Amniotic stem cell (primary cell): ENCODE data around the gene HPCA.
"Not testable (repeated sequence)": the region's sequence is repeated elsewhere in the genome, so short reads cannot be mapped to it uniquely, and the experiment has no call there.

Source experiments
- DNase-seq: peaks from one replicate; lab custom pipeline; 2025; lab: John Stamatoyannopoulos, UW

The HPCA gene

GRCh38 chr1:32902535-32902920 lies 16.2 kb downstream of the HPCA start:
- no peak for DNase-seq

DNA sequence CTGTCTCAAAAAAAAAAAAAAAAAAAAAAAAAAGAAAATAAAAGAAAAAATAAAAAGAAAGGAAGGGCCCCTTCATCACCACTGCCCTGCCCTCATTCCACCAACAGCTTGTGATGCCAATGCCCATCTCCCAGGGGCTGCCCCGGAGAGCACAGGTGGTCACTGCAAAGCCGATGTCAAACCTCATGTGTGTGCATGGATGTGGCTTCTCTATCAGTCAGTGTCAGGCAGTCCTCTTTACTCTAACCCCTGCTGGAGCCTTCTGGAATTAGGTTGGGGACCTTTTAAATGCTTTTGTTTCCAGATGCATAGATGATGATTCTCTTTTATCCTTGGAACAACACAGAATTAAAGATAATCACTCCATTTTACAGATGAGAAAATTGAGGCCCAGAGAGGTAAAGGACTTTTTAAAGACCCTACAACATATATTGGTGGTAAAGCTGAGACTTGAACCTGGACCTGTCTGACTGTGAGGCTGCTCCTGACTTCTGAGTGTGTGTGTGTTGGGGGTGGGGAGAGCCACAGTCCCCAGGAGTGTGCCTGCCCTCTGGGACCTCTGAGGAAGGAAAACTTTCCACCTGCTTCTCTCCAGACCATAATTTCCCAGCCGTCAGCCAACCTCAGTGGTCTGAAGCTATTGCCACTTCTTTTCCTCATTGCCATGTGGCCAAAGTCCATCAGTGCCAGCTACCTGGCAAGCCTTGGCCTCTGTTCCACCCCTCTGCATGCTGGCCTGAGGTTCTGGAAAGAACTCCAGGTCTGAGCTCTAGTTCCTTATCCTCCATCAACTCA lies 17.9 kb downstream of the HPCA start:
- DNase-seq, result no peak

DNA sequence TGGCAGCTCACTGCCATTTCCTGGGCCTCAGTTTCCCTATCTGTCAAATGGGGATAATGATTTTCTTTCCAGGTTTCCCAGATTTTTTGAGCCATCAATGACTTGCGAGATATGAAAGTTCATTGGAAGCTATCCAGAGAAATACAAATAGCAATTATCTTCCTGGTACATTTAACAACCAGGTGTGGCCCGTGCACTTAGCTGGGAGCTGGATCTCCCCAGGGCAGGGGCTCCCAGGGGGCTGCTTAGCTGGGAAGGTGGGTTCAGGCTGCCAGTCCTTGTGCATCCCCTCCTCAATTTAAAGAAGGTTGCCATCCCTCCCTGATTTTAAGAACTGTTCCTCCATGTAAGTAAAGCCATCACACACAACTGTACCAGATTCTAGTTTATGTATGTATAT lies 18.5 kb downstream of the HPCA start:
- DNase-seq, result no peak

- DNase-seq, result not testable (repeated sequence)
These were observed 19.3 kb downstream of the HPCA start for GRCh38 chr1:32905588-32905987.

DNA sequence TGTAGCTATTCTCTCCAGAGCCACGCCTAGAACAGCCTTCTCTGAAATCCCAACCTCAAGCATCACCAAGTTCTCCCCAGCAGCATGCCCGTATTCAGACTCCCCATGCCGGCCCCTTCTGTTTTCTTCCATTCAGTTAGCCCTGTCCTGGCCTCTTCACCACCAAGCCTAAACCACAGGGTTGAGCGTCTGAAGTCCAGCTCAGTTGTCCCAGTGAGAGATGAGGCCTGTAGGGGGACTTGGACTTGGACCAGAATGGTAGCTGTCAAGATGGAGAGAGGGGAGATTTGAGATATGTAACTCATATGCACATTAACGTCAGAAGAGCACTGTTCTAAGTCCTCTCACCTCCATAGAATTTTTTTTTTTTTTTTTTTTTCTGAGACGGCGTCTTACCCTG lies 20.4 kb downstream of the HPCA start:
- DNase-seq, result no peak

GRCh38 chr1:32907435-32907834 lies 21.1 kb downstream of the HPCA start:
- no peak for DNase-seq

DNA sequence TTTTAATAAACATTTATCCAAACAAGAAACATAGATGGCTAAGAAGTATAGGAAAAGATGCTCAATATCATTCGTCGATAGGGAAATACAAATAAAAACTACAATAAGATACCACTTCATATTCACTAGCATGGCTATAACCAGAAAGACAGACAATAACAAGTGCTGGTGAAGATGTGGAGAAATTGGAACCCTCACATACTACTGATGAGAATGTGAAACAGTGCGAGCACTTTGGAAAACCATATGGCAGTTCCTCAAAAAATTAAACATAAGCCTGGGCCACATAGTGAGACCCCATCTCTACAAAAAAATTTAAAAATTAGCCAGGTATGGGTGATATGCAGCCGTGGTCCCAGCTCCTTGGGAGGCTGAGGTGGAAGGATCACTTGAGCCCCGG lies 24.0 kb downstream of the HPCA start:
- no peak for DNase-seq

DNA sequence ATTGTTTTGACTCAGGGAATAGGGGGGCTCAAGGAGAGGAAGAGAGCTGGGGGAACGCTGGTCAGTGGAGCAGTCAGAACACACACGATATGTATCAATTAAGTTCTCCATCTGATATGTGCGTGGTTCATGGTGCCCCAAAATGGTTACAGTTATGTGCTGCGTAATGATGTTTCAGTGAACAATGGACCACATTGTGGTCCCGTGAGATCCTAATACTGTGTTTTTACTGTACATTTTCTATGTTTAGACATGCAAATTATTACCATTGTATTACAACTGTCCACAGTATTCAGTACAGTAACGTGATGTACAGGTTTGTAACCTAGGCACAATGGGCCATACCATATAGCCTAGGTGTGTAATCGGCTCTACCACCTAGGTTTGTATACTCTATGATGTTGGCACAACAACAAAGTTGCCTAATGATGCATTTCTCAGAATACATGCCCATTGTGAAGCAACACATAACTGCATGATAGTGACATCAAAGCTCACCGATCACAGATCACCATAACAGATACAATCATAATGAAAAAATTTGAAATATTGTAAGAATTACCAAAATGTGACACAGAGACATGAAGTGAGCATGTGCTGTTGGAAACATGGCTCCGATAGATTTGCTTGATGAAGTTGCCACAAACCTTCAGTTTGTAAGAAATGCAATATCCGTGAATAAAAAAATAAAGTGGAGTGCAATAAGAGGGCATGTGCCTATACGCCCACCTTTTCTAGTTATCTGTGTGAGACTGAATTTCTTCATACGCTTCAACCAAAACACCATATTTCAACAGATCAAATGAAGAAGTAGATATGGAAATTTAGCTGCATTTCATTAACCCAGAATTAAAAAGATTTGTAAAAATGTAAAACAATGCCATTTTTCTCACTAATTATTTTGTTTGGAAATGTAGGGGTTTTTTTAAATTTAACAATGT lies 29.7 kb downstream of the HPCA start:
- no peak for DNase-seq

DNA sequence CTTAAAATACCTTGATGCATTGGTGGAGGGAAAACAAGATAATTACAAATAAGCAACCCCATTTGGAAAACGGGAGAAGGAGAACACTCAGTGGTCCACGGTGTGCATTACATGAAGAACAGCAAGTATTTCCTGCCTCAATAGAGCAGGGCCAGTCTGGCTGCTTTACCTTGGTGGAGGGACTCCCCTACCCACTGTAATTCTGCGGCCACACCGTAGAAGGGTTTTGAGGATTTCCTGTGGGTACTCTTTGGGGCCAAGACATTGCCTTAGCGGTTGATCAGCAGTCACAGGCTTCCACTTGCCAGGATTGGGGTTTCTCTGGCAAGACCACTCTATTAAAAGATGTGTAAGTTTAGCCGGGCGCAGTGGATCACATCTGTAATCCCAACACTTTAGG lies 31.2 kb downstream of the HPCA start:
- DNase-seq, result no peak

DNA sequence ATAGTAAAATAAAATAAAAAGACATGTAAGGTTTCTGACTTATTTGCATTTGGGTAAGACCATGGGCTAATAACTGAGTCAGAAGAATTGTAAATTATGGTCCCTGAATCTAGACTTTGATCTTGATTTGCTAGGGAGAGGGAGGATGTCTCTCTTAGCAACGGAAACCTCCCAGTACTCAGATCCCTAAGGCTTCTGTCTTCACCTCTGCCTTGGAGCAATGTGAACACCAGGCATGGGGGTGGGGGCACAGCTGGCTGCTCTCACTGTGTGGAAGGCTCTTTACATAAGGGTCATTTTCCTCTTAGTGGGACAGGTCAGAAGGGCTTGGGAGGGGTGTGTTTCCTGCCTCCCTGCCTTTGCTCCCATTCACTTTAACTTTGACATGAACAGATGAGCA lies 31.9 kb downstream of the HPCA start:
- DNase-seq, result no peak

- no peak for DNase-seq
These were observed 33.8 kb downstream of the HPCA start for GRCh38 chr1:32919811-32920733.

DNA sequence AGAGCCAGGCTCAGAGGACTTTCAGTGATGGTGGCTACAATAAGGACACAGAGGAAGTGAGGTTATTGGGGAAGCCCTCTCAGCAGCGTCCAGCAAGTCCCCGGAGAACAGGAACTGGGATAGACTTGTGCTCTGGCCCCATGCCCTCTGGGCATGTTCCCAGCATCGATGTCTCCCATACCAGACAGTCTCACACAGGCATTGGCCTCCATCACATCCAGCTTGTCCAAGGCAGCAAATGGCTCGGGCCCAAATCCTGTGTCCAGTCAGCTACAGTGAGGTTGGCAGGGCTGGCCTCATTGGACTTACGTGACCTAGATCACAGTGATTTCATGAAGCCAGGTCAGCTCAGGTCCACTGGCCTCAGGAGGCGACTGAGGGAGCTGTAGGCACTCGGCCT lies 34.5 kb downstream of the HPCA start:
- DNase-seq, result no peak

DNA sequence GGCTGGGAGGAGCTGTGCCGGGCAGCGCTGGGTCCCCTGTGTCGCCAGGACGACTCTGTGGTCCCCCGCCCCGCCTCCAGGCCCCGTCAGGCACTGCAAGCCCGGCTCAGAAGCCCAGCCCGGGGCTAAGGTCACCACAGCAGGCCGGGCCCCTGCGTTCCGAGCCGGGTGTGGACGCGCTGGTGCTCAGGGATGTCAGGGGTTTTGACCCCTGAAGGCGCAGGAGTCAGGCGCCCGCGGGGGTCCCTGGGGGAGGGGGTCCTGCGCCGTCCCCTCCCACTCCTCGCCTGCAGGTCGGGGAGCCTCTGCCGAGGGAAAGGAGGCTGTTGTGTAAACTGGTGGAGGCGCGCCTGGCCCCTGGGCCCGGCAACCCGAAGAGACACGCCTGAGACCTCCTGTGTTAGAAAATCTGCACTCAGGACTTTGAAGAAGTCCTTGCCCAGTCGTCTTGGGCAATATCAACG lies 38.6 kb downstream of the HPCA start:
- DNase-seq, result no peak

DNA sequence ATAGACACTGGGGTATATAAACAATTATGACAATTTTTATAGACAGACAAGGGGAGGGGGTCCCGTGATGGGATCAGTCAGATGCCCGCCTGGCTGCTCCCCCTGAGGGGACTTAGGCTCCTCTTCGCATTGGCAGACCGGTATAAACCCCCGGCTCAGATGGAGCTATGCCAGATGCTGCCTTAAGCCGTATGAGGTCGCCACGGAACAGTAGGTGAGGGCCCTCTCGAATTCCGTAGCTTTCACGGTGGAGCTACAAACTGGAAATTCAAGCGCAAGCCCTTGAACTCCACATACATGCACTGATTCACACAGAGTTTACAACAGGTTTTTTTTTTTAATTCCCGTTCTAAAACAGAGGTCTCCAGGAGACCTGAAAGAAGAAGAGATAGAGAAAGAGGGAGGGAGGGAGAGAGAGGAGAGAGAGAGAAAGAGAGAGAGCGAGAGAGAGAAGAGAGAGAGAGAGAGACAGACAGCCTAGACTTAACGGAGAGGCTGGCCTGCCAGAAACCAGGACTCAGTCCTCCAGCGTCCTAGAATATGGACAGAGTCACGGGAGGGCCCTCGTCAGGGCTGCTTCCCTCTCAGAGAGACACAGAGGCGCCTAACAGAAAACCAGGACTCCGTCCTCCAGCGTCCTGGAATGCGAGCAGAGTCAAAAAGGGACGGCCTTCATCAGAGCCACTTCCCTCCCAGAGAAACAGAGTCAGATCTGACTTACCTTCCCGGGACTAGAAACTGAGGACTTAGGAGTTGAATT lies 39.3 kb downstream of the HPCA start:
- no peak for DNase-seq

DNA sequence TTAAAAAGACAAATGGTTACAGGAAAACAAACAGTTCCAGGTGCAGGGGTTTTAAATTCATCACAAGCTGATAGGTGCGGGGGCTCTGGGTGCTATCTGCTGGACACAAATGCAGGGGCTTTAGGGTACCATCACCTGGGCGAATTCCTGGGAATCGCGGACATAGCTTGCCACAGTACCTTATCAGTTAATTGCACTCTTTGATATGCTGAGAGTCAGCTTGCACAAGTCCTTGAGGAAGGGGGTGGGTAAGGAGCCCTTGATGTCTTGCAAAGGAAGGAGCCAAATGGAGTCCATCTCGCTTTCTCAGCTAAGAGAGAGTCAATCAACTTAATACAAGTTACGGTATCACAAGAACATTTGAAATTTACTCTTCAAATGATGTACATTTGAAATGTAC lies 40.3 kb downstream of the HPCA start:
- no peak for DNase-seq

DNA sequence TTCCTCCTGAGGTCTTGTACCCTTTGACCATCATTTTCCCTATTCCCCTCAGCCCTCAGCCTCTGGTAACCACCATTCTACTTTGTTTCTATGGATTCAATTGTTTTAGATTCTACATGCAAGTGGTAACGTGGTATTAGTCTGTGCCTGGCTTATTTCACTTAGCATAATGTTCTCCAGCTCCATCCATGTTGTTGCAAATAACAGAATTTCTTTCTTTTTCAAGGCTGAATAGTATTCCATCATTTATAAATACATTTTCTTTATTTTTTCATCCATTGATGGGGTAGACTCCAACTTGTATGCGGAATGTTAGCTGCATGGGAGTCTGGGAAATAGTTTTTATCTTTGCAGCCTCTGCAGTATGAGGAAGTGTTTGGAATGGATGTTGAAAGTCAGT lies 41.1 kb downstream of the HPCA start:
- DNase-seq, result no peak

- no peak for DNase-seq
These were observed 42.0 kb downstream of the HPCA start for GRCh38 chr1:32928285-32928684.

DNA sequence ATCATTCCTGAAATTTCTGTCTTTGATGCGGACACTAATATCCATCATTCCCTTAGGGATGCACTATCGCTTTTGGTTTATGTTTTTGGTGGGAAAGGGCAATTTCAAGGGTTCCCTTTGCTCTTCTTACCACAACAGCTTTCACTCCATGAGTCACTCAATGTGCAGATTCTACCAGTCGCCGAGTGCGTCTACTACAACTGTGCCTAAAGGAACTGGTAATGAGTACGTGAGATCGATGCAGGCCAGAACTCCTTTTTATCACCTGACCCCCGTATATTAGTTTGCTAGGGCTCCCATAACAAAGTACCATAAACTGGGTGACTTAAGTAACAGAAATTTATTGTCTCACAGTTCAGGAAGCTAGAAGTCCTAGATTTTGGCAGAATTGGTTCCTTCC lies 42.4 kb downstream of the HPCA start:
- DNase-seq, result no peak

GRCh38 chr1:32929366-32929765 lies 43.1 kb downstream of the HPCA start:
- no peak for DNase-seq

DNA sequence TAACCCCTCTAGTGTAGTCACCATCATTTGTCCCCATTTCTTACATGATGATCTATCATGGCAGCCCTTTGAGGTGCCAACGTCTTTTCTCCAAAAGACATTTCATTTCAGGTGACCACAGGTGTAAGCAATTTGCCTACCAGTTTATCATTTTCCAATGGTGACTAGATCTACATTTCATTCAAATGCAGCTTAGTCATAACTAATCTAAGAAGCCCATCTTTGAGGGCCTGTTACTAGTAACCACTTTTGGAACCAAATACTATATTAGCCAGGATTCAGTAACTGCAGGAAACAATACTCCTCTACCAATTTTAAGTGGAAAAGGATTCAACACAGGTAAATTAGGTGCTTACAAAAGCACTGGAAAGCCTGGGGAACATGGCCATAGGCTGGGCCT lies 45.5 kb downstream of the HPCA start:
- no peak for DNase-seq

- no peak for DNase-seq
These were observed 47.5 kb downstream of the HPCA start for GRCh38 chr1:32933742-32934322.
